GM18519 (cell line): ENCODE data around the gene TRIO.
"Not testable (repeated sequence)": the region's sequence is repeated elsewhere in the genome, so short reads cannot be mapped to it uniquely, and the experiment has no call there.

Source experiments
- ATAC-seq: cut with Tn5 transposase; IDR thresholded peaks from one replicate; pipeline ENCODE4 v1.9.1; 2021; ENCODE audit warnings: mild to moderate bottlenecking, moderate library complexity; ENCODE audit not compliant: unreplicated experiment, low FRiP score

Gene TRIO

DNA sequence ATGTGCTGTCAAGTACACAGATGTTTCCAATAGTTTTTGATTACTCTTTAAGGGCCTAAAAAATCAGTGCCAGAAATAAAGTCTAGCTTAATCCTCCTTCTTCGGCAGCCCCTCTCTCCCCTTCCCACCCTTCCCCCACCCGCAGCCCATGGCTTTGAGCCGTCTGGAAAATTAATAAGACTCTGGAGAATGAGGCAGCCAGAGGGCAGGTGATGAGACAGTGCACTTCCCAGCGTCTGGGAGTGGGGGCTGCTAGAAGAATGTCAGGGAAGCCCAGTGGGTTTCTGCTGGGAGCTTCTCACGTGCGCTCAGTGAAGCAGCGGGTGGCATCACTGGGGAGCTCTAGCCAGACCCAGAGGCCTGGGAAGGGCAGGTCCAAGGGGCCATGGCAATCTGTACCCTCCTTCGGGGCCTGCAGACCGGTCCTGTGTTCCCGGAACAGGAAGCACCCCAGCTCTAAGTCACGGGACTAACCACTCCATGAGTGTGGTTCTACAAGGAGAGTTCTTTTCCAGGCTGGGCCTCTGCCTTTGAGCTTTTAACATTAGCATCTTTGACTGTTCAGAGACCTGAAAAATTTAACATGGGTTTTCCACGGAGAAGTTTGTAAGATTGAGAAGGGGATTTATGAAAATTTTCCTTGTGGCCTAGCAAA is 273.6 kb downstream of the TRIO start:
- ATAC-seq, result no peak

- no peak for ATAC-seq
Observed at GRCh38 chr5:14417276-14417730, 274.2 kb downstream of the TRIO start.

DNA sequence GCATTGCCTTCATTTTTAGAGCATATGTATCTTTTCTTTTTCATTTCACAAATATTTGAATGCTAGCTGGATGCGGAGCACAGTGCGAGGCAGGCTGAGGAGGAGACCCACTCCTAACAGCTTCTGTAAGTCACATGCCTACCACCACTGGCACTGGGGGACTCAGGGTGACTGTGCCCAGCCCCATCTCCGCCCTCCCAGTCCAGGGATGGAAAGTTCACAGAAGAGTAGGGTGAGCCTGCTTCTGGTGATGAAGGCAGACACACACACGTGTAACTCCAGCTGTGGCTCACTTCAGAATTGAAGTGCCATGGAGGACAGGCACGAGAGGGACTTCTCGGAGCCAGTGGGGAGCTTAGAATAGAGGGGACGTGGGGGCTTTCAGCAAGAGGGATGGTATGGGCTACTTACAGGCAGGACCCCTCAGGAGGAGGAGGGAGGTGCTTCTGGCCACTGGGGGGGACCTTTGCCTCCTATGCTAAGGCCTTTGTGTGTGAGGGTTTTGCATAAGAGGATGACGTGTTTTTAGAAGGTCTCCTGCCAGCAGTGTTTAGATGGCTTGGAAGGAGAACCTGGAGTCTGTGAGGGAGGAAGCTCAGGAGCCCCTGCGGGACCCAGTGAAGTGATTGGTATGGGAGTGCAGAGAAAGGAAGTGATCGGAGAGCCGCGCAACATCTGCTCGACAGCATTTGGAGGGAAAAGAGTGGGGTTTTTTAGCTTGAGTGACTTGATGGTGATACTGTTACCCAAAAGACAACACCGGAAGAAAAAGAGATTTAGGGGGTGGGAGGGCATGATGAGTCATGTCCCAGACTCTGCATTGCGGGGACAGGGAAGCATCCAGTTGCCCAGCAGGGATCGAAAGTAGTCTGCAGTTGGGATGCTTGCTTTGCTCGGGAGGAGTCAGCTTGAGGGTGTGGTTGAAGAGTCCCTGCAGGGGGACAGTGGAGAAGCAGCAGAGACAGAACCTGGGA is 274.9 kb downstream of the TRIO start:
- ATAC-seq, result no peak

- ATAC-seq, result no peak
Observed at GRCh38 chr5:14419686-14420085, 276.5 kb downstream of the TRIO start.

DNA sequence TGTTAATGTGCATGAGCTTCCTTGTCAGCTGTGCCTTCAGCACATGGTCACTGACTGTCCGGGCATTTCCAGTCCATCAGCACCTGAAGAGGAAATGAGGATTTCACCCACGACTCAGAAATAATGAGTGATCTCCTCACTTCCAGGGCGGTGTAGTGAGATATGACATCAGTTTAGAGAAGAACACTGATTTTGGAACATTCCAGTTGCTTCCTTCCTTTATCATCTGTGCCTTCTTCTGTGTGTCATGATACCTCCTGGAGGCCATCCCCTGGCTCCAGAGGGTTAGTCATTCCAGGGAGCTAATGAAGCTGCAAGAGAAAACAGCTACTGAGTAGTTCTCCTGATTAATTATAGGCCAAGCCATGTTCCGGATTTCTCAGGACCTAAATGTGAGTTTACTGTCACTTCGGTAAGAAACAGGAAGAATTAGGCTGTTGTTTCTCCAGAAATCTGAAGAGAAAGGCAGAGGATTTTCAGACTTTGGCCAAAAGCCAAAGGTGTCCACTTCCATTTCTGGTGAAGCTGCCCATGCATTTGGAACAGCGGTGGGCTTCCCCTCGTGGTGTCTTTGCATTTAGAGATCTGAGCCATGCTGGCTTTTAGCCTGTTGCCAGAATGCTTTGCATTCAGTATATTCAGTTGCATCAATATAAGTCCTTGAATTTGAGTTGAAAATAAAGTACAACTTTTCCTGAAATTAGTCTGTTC is 277.1 kb downstream of the TRIO start:
- ATAC-seq, result no peak

DNA sequence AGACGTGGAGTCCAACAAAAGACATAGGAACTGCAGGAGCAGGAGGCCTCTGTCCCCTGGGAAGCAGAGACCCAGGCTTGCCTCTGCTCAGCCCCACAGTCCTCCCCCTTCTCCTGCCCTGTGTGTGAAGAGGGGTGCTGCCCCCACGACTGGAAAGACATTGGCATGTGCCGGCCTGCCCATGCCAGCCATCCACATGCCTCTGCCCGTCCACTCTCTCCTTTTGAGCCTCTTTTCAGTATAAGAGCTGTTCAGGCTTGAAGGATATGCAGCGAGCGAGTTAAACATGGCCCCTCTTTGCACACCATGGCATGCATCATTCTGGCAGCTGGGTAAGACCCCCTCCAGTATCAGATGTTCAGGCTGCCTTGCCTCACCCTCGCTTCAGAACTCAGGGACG is 278.7 kb downstream of the TRIO start:
- ATAC-seq, result no peak

- no peak for ATAC-seq
Observed at GRCh38 chr5:14424011-14424685, 281.0 kb downstream of the TRIO start.

- no peak for ATAC-seq
Observed at GRCh38 chr5:14425559-14425958, 282.4 kb downstream of the TRIO start.

- ATAC-seq, result no peak
Observed at GRCh38 chr5:14426521-14426920, 283.4 kb downstream of the TRIO start.

DNA sequence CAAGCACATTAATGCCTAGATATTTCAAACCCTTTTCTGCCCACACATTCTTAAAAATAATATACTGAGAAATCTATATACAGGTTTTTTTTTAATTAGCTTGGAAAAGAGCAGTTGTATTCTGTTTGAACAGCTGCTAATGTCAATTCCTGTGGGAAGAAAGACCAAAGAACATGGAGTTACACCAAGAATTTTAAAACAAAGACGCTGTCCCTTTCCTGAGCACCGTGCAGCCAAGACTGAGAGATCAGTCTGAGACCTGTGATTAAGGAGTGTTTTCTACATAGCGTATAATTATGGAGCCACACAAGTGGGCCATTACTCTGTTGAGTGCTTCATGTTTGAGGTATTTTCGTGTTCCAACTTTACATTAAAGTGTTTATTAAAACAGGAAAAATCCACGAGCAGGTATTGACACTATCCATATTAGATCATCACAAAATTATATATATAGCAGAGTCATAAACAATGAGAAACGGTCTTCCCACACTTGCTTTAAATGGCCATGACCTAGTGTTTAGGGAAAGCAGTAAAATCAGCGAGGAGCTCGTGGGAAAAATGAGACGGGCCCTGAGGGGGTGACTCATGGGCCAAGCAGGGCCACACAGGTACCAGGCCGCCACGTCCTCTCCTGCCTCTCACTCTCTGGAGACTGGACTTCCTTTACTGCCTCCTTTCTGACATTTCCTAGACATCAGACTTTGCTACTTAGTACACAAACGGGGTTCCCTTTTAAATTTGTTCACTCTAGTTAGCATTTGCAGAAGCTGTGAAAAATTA is 285.4 kb downstream of the TRIO start:
- ATAC-seq, result no peak

- ATAC-seq, result no peak
Observed at GRCh38 chr5:14429101-14430050, 286.2 kb downstream of the TRIO start.

DNA sequence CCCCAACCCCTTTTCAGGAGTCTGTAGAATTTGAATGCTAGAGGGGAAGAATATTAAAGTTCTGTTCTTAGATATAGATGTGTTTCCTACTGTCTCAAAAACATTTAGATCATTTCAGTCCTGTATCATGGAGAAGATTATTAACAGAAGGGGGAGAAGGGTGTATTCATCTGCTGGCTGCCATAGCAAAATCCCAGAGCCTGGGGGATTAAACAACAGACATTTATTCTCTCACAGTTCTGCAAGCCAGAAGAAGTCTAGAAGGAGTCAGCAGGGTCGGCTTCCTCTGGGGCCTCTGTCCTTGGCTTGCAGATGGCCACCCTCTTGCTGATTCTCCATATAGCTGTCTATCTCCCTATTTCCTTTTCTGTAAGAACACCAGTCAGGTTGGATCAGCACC is 288.4 kb downstream of the TRIO start:
- ATAC-seq, result no peak

GRCh38 chr5:14432931-14433589 is 289.9 kb downstream of the TRIO start:
- ATAC-seq, result no peak

- ATAC-seq, result no peak
Observed at GRCh38 chr5:14435481-14435880, 292.3 kb downstream of the TRIO start.

GRCh38 chr5:14436122-14436521 is 293.0 kb downstream of the TRIO start:
- ATAC-seq, result not testable (repeated sequence)

- no peak for ATAC-seq
Observed at GRCh38 chr5:14436801-14437542, 293.8 kb downstream of the TRIO start.

DNA sequence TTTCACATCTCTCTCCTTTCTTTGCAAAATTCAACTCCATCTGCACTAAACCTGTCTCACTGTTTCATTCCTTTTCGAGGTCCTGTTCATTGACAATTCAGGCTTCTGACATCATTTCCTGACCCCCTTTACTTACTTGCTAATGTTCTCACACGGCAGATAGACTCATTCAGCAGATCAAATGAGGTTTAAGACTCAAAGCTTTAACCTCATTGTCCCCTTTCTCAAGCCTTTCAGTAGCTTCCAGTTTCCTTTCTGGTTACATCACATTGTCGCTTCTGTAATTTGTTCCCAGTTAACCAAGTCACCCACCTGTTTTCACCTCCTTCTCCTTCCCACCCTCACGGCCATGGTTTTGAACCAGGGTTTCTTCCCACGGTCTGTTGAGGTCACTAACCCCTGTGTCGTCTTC is 295.1 kb downstream of the TRIO start:
- no peak for ATAC-seq
